GM23248 (cell line): ENCODE data around the gene BCAR3. TPM values are rescaled to one million over a fixed set of nuclear protein-coding genes. Genes with fewer than 3 reads are reported as not detected.
"Not testable (repeated sequence)": the region's sequence is repeated elsewhere in the genome, so short reads cannot be mapped to it uniquely, and the experiment has no call there.

Source experiments
- DNase-seq: peaks from one replicate; pipeline ENCODE4 v3.0.0-alpha.2; 2015
- H2AFZ ChIP-seq: fragments of 200-600 bp; sonication (generic); 2 replicates; pipeline ENCODE4 v1.6.1; 2016; ENCODE audit warnings: antibody characterized with exemption
- H3F3A ChIP-seq: fragments of 200-600 bp; sonication (generic); 2 replicates; pipeline ENCODE4 v1.6.1; 2016; ENCODE audit warnings: mild to moderate bottlenecking, antibody characterized with exemption, mixed run types; ENCODE audit not compliant: insufficient read depth
- H3K27ac ChIP-seq: fragments of 200-600 bp; sonication (generic); 2 replicates; pipeline ENCODE4 v1.5.1; 2016; ENCODE audit warnings: mild to moderate bottlenecking
- H3K27me3 ChIP-seq: fragments of 200-600 bp; sonication (generic); replicated peaks from 2 replicates; pipeline ENCODE4 v1.6.1; 2016; ENCODE audit warnings: mild to moderate bottlenecking; ENCODE audit not compliant: insufficient read depth
- H3K36me3 ChIP-seq: fragments of 200-600 bp; sonication (generic); 2 replicates; pipeline ENCODE4 v1.6.1; 2016; ENCODE audit warnings: low read depth, mild to moderate bottlenecking
- H3K4me1 ChIP-seq: fragments of 200-600 bp; sonication (generic); 2 replicates; pipeline ENCODE4 v1.6.1; 2016; ENCODE audit warnings: mild to moderate bottlenecking; ENCODE audit not compliant: insufficient read depth
- H3K4me2 ChIP-seq: fragments of 200-600 bp; sonication (generic); one replicate; pipeline ENCODE4 v1.6.1; 2016; ENCODE audit warnings: mild to moderate bottlenecking; ENCODE audit not compliant: unreplicated experiment
- H3K4me3 ChIP-seq: fragments of 200-600 bp; sonication (generic); 2 replicates; pipeline ENCODE4 v1.5.1; 2016; ENCODE audit warnings: mild to moderate bottlenecking
- H3K79me2 ChIP-seq: fragments of 200-600 bp; sonication (generic); 2 replicates; pipeline ENCODE4 v1.6.1; 2016; ENCODE audit warnings: mild to moderate bottlenecking; ENCODE audit not compliant: insufficient read depth
- H3K9ac ChIP-seq: fragments of 200-600 bp; sonication (generic); 2 replicates; pipeline ENCODE4 v1.6.1; 2016; ENCODE audit warnings: mild to moderate bottlenecking
- H3K9me2 ChIP-seq: fragments of 200-600 bp; sonication (generic); 2 replicates; pipeline ENCODE4 v1.6.1; 2016; ENCODE audit warnings: mixed run types, mild to moderate bottlenecking, moderate library complexity; ENCODE audit not compliant: insufficient read depth
- H3K9me3 ChIP-seq: fragments of 200-600 bp; sonication (generic); one replicate; pipeline ENCODE4 v1.6.1; 2017; ENCODE audit warnings: low read depth
- H4K20me1 ChIP-seq: fragments of 200-600 bp; sonication (generic); 2 replicates; pipeline ENCODE4 v1.6.0; 2016; ENCODE audit not compliant: insufficient read depth
- EZH2 ChIP-seq: fragments of 200-600 bp; sonication (generic); IDR thresholded peaks from 2 replicates; pipeline ENCODE4 v1.6.1; 2018; ENCODE audit warnings: antibody characterized with exemption, mild to moderate bottlenecking; ENCODE audit not compliant: insufficient read depth, poor library complexity, severe bottlenecking
- EZH2phosphoT487 ChIP-seq: fragments of 200-600 bp; sonication (generic); IDR thresholded peaks from 2 replicates; pipeline ENCODE4 v1.6.1; 2018; ENCODE audit warnings: antibody characterized with exemption, moderate library complexity, mild to moderate bottlenecking, low read depth; ENCODE audit not compliant: insufficient read depth
- WGBS, 2 experiments: methylation state at CpG; one replicate each; pipeline ENCODE4 v1.1.6; 2015 to 2017; ENCODE audit warnings: low lambda C conversion rate in 2 of 2, low coverage in 1 of 2; ENCODE audit errors: missing lambda C conversion rate in 2 of 2; 5-methylcytosine and 5-hydroxymethylcytosine counted together
- in situ Hi-C: fragments of 300-500 bp; cut with MboI; formaldehyde crosslinking; loops from 2 replicates; pipeline ENCODE4 v1.15.0; 2020
- polyA plus RNA-seq: library from polyadenylated mRNA; unstranded; fragments of >200 nt; fragmentation: Nextera tagmentation; extraction: Ambion mirVana; gene quantifications from 2 replicates; pipeline ENCODE4 v1.2.1, GENCODE V29; 2016
- total RNA-seq: library from RNA; depleted of rRNA; stranded (reverse); fragments of >200 nt; shearing (Covaris generic); gene quantifications from 2 replicates; pipeline ENCODE4 v1.2.3, GENCODE V29; 2014

Gene BCAR3
- total and polyA plus RNA-seq, 2 experiments from 2014 or later = 65.1 to 83.2 TPM

DNA sequence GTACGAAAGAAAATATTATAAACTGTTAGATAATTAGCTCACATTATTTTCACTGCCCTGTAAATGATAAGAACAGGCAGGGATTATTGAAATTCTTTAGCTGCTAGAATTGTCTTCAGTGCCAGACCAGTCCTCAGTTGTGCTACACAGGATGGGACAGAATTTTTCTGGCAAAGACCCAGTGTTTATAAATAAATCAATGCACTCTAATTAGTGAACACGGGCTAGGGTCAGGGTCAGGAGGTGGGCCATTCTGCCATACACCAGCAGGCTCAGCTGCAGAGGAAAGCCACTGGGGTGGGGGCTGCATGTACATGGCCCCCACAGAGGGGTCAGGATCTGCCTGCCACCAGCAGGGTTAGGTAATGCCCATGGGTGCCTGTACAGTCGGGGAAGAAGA lies 6.4 kb downstream of the BCAR3 start:
- peak overlapping the region; percentile 13 for H3K4me2 ChIP-seq
- H4K20me1 ChIP-seq = peaks cover 29% of the 10 kb centered on the region
- peak overlapping the region; percentile 18; the same call in 1 of the 2 replicates for H3K4me3 ChIP-seq
- H3K9ac ChIP-seq = peak overlapping the region; percentile 14; the same call in 1 of the 2 replicates
- no peak for TF ChIP-seq EZH2phosphoT487
- TF ChIP-seq EZH2 = no peak
- H3K27me3 ChIP-seq = no peaks in the 10 kb centered on the region
- H3K36me3 ChIP-seq = peaks cover 58% of the 10 kb centered on the region
- WGBS, 2 experiments = 47 to 55% methylated on average over 3 of the region's 3 CpGs
- H3K79me2 ChIP-seq = peaks cover 100% of the 10 kb centered on the region
- DNase-seq = no peak
- H2AFZ ChIP-seq = no peak overlapping the region
- in situ Hi-C loops = no loop called here
- H3K9me2 ChIP-seq = no peaks in the 10 kb centered on the region
- H3K4me1 ChIP-seq = peaks cover 96% of the 10 kb centered on the region
- peaks cover 93% of the 10 kb centered on the region for H3F3A ChIP-seq
- H3K9me3 ChIP-seq = no peaks in the 10 kb centered on the region
- H3K27ac ChIP-seq = 0 out of 2 replicates have a peak overlapping the region, but pooled peaks have one; percentile 1

DNA sequence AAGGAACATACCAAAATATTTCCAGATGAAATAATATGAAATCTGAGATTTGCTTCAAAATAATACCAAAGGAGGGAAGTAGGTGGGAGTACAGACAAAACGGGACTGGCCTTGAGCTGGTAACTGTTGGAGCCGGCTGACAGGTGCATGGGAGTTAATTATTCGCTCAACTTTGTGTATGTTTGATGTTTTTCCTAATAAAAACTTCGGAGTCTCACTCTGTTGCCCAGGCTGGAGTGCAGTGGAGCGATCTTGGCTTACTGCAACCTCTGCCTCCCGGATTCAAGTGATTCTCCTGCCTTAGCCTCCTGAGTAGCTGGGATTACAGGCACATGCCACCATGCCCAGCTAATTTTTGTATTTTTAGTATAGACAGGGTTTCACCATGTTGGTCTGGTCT lies 7.6 kb downstream of the BCAR3 start:
- H3K27me3 ChIP-seq, H3K27ac ChIP-seq, in situ Hi-C loops, H2AFZ ChIP-seq, H3K4me3 ChIP-seq, H3K9ac ChIP-seq, H3K9me3 ChIP-seq, DNase-seq, H3K9me2 ChIP-seq: not testable (repeated sequence)
- Histone ChIP-seq H3K36me3 (peaks cover 59% of the 10 kb centered on the region), H3K4me1 (peaks cover 99% of the 10 kb centered on the region), H3F3A (peaks cover 91% of the 10 kb centered on the region), H4K20me1 (peaks cover 33% of the 10 kb centered on the region), H3K4me2 (peak overlapping the region; percentile 2), H3K79me2 (peaks cover 100% of the 10 kb centered on the region)
- WGBS, 2 experiments = 95 to 97% methylated on average over 6 of the region's 6 CpGs

DNA sequence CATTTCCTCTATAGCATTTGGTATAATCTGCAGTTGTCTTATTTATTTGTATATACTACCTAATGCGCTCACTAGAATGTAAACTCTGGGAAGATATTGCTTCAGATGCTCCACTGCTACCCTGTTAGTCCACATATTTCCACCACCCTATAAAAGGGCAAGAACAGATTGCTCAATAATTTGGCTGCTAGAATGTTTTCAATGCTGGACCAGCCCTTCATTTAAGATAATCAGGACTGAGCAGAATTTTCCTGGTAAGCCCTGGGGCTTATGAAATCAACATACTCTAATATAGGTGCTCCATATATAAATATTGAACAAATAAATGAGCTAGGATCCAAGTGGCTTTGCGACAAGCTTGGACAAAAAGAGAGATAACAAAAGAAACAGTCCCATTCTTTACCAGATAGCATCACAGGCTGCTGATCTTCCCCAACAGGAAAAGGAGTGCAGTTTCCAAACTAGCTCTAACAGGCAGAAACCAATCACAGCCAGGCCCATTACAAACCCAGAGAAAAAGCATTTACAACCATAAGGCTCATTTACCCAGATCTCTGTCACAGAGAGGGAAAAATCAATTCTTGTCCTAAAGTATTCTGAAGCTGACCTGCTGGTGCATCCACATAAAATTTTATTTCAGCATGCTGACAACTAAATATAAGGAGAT lies 8.3 kb downstream of the BCAR3 start:
- peak; percentile 61 for DNase-seq
- H2AFZ ChIP-seq = no peak overlapping the region
- 86 to 93% methylated on average over 2 of the region's 2 CpGs for WGBS, 2 experiments
- peak overlapping the region; percentile 18 for H3K27ac ChIP-seq
- H3K9me3 ChIP-seq = no peaks in the 10 kb centered on the region
- 0 out of 2 replicates have a peak overlapping the region, but pooled peaks have one; percentile 14 for H3K9ac ChIP-seq
- H3K4me3 ChIP-seq = no peak overlapping the region
- in situ Hi-C loops = no loop called here
- H3K27me3 ChIP-seq = no peaks in the 10 kb centered on the region
- H4K20me1 ChIP-seq = peaks cover 32% of the 10 kb centered on the region
- TF ChIP-seq EZH2 (no peak), EZH2phosphoT487 (no peak)
- H3K36me3 ChIP-seq = peaks cover 56% of the 10 kb centered on the region
- peaks cover 100% of the 10 kb centered on the region for H3K79me2 ChIP-seq
- H3K4me1 ChIP-seq = peaks cover 96% of the 10 kb centered on the region
- peak overlapping the region; percentile 2 for H3K4me2 ChIP-seq
- H3F3A ChIP-seq = peaks cover 89% of the 10 kb centered on the region
- no peaks in the 10 kb centered on the region for H3K9me2 ChIP-seq

DNA sequence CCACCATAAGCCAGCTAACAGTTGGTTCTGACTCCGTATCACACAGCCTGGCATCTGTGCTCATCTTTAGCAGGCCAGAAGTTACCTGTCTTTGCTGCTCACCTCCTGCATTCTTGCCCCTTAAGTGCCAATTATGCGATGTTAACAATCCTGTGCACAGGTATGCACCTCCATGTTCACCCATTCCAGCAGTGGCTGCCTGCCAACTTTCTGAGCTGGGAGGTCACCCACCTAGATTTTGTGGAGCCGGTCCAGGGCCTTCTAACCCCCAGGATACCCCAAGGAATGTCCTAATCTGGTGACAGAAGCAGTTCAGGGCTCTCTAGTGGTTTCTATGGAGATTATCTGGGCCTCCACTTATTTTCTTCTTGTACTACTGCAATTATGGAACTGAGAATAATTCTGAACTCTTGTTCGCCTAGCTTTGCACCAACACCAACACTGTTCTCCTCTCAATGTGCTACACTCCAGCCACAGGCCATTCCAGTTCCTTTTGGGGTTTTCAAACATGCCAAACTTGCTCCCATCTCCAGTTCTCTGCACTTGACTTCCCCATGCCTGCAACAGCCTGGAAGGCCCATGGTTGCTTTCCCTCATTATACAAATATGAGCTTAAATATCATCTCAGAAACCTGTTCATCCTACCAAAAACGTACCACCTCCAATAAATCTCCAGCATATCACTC lies 9.0 kb downstream of the BCAR3 start:
- peak overlapping the region; percentile 18 for H3K27ac ChIP-seq
- H2AFZ ChIP-seq = no peak overlapping the region
- no peak for DNase-seq
- H3K36me3 ChIP-seq = peaks cover 56% of the 10 kb centered on the region
- no peaks in the 10 kb centered on the region for H3K9me2 ChIP-seq
- no peaks in the 10 kb centered on the region for H3K9me3 ChIP-seq
- H3K4me2 ChIP-seq = peak overlapping the region; percentile 1
- H3K27me3 ChIP-seq = no peaks in the 10 kb centered on the region
- no peak overlapping the region for H3K9ac ChIP-seq
- peaks cover 38% of the 10 kb centered on the region for H4K20me1 ChIP-seq
- peaks cover 100% of the 10 kb centered on the region for H3K79me2 ChIP-seq
- H3F3A ChIP-seq = peaks cover 88% of the 10 kb centered on the region
- no peak overlapping the region for H3K4me3 ChIP-seq
- H3K4me1 ChIP-seq = peaks cover 96% of the 10 kb centered on the region
- in situ Hi-C loops = no loop called here
- WGBS, 2 experiments = 75 to 80% methylated on average over 5 of the region's 5 CpGs
- TF ChIP-seq EZH2phosphoT487 (no peak), EZH2 (no peak)
